GM15510 (cell line): Measurements from ENCODE around the gene C20orf144.

ENCODE experiments used
- POLR2A ChIP-seq: IDR thresholded peaks from 3 replicates; pipeline ENCODE4 v1.6.1; 2011; ENCODE audit warnings: borderline replicate concordance; ENCODE audit not compliant: insufficient read length; ENCODE audit errors: extremely low read depth

Gene C20orf144

DNA sequence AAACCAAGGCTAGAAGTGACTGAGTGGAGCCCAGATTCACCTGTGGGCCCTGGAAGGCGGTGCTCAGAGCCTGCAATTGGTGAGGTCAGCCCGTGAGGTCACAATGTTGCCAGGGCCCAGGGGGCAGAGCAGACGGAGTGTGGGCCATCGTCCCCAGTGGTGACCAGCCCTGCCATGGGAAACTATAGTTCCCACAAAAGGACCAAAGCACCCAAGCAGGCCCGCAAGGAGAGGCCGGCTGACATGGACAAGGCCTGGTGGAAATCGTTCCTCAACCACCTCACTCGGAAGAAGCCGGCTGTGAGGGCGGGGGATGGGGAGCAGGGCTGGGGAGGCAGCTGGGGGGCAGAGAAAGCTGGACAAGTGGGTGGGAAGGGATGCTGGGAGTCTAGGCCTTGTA, at the start of gene C20orf144:
Gene C20orf144, plus strand, starts transcription at position 156 of the 400 bp plus-strand sequence. Its CDS starts 19 bp downstream, at position 175.
- TF ChIP-seq POLR2A, result no peak

DNA sequence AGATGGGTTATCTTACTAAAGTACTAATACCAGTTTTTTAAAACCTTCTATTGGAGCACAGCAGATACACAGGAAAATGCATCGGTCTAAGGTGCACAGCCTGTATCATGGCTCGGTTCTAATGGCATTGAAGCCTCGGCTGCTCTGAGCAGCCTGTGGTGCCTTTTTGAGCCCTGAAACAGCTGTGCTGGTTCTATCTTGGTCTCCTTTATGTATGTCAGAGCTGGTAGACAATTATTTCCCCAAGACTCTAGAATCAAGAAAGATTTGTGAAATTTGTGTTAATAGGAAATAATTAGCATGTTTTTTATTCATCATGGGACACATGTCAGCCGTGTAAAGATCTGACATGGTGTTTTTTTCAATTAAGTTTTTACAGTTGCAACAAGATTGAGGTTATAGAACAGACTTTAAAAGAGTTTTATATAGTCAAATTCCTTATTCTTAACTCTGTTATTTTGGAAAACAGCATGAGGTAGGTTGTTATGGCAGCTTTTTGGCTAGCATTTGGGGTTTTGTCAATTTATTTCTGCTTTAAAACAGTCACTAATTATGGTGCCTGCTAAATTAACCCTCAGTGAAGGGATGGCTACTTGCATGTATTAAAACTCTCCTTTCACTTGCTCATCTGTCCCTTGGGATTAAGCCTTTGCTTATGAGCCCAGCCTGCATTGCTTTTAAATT, 40.3 kb upstream of the C20orf144 start:
- no peak for TF ChIP-seq POLR2A

DNA sequence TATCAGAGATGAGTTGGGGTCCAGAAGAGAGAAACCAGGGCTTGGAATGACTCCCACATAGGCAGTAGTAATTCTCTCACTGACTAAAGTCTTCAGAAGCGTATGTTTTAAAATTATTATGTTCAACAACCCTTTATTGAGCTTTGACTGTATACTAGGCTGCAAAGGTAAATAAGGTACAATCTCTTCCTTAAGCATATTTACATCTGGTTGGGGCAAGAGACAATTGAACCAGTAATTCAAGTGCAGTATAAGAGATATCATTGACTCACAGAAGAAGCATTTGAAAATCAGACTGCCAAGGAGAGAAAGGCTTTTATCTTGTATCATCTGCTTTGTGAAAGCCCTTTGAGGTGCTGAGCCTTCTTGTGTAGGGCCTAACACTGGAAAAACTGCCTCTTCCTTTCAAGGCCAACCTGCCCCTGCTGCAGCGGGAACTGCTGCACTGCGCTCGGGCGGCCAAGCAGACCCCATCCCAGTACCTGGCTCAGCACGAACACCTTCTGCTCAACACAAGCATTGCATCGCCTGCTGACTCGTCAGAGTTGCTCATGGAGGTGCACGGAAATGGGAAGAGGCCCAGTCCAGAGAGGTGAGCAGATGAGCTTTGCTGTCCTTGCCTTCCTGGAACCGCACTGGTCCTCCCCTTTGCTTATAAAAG, 39.3 kb upstream of the C20orf144 start:
- no peak for TF ChIP-seq POLR2A

DNA sequence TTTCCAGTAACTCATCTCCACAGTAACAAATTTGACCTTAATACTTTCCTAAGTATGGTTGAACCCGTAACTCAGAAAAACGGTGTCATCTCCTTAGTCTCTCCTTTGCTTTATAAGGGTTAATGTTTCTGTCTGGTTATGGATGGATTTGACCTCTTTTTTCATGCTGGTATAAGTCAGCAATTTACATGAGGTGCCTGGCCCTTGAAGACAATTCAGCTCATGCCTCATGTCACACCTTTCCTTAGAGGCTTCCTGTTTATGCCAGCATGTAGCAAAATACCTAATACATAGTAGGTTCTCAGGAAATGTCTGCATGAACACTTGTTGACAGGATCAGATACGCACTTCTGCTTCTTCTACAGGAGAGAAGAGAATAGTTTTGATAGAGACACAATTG, 37.7 kb upstream of the C20orf144 start:
- TF ChIP-seq POLR2A, result no peak

DNA sequence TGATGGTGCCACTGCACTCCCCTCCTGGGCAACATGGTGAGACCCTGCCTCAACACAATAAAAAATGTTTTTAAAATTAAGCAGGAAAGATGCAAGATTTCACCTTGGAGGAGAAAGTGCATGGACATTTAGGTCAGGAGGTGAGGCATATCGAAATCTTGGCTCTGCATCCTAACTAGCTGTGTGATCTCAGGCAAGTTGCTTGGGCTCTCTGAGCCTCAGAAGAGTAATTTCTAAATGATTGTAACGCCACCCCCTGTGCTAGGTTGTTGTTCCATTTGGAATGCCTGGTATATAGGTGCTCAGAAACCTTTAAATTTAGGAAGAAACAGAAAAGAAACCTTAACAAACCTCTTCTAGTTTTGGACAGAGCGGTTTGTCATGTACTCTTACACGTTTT, 35.9 kb upstream of the C20orf144 start:
- TF ChIP-seq POLR2A, result no peak

DNA sequence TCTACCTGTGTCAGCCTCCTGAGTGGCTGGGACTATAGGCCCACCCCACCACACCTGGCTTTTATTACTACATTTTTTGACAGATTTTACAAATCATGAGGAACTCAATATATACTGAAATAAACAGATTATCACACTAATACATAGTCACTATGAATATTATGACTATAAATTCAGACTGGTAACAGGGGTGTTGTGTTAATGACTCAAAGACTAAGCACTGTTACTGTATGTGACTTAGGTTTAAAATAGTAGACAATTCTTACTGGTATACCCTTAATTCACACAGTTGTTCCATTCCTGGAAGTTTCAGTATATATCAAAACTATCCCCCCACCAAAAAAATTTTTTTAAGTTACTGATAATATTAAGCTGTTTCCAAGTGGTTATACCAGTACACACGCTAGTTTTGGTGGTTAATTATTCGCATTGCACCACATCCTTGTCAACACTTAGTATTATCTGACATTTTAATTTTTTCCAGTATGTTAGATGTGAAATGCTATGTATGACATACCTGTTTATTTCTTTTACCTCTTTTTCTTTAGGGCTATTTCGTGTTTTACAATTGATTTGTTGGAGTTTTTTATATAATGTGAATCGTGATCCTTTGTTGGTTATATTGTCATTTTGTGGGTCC, 34.4 kb upstream of the C20orf144 start:
- TF ChIP-seq POLR2A, result no peak

DNA sequence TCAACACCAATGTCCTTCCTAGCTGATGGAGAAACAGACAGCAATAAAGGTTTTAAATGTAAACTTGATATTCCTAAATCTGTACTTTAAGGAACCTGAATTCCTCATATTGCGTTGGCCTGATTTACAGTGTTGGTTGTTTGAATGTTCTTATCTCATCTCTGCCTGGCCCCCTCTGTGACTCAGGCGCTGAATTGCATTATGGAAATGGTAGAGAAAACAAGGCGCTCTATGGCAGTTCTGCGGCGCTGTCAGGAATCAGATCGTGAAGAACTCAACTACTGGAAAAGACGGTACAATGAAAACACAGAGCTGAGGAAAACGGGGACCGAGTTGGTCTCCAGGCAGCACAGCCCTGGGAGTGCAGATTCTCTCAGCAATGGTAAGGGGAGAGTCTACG, 32.6 kb upstream of the C20orf144 start:
- no peak for TF ChIP-seq POLR2A

DNA sequence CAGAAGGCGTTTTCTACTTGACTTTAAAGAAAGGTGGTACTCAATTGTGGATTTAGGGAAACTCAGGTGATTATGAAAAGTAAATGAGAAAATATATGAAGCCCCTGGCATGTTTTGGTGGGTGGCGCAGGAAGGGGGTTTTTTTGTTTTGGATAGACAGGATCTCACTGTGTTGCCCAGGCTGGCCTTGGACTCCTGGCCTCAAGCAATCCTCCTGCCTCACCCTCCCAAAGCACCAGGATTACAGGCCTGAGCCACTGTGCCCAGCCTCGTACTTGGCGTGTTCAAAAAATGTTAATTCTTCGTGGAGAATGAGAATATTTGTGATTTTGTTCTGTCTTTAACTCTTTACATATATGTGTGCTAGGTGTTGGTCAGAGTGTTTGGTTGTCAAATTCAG, 32.1 kb upstream of the C20orf144 start:
- no peak for TF ChIP-seq POLR2A

DNA sequence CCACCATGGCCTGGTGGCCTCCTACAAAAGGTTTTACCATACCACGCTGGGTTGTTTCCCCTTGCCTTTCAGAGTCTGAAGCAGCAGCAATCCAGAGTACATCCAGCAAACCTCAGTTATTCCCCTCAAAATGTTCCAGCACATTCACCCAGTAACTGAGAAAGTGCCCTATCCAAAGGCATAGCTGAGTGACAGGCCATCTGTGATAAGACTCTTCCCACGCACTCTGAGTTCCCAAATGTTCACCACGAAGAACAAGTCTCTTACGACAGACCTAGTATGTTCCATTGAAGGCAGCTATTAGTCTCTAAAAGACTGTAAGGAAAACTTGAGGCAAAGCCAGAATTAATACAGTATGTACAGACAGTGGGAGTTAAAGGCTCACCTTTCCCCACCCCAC, 31.6 kb upstream of the C20orf144 start:
- no peak for TF ChIP-seq POLR2A

DNA sequence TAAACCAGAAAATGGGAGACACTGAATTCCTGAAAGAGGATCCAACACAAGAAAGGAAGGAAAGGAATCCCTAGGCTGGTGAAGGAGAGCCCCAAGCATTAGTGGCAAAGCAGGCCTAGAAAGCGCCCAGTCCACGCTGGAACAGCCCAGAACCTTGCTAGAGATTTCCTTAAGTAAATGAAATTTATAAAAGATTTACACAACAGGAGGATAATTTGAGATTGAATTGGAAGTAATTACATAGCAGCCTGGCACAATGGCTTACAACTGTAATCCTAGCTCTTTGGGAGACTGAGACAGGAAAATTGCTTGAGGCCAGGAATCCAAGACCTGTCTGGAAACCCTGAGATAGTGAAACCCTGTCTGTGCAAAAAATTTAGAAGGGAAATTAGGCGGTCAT, 26.8 kb upstream of the C20orf144 start:
- no peak for TF ChIP-seq POLR2A

DNA sequence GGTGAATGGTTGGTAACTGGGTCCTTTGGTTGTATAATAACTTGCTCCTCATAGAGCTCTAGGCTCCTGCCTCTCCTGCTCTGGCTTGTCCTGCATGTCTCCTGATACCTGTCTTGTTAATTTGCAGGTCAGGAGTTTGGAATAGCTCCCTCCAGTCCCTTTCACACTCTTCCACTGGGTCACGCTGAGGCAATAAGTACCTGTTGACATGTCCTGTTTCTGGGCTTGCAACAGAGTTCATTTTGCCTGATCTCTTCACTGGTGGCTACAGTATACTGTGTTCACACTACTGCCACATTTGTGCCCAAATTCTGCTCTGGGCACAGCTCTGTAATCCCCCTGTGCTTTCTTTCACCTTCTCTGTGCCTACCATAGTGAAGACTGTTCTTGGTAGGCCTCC, 25.4 kb upstream of the C20orf144 start:
- TF ChIP-seq POLR2A, result no peak

DNA sequence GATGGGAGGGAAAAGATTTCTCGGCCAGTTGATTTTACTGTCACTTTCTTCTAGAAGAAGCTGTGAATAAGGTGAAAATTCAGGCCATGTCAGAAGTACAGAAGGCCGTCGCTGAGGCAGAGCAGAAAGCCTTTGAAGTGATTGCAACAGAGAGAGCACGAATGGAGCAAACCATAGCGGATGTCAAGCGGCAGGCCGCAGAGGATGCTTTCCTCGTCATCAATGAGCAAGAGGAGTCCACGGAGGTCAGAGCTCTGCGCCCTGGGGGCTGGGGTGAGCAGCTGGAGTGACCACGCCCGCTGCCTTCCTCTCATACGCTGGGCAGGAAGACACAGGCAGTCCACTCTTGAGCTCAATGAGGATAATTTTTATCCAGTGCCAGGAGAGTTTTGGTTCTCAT, 21.8 kb upstream of the C20orf144 start:
- TF ChIP-seq POLR2A, result no peak

DNA sequence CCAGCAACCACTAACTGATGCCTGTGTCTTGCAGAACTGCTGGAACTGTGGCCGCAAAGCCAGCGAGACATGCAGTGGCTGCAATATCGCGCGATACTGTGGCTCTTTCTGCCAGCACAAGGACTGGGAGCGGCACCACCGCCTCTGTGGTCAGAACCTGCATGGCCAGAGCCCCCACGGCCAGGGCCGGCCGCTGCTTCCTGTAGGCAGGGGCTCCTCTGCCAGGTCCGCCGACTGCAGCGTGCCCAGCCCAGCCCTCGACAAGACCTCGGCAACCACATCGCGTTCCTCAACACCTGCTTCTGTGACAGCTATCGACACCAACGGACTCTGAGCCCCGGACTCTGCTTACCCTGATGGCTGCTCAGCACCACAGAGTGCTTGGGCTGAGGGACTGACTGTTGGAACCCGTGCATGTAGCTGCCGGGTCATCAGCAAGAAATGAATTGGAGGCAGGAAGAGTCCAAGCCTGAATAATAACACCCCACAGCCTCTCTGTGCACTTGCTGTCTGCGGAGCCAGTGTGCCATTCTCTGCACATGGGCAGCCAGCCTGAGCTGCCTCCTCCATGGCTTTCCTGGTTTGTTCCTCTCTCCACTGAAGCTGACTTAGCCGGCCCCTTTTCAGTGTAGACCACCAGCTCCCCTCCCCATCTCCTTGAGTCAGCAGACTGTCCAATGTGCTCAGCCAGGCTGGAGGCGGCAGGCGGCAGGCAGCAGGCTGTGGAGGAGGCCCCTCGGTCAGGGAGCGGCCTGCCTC, 17.6 kb upstream of the C20orf144 start:
- TF ChIP-seq POLR2A, result no peak

DNA sequence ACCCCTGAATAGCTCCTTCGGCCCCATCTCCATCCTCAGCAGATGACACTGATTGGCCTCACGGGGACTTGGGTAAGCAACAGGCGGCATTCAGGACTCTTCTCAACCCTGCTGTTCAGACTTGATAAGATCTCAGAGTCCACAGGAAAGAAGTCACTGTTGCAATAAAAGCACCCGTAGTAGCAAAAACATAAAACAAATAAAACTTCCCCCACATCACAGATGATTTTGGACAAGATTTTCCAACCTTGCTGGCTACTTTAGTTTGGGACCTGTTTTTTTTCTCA, 17.1 kb upstream of the C20orf144 start:
- TF ChIP-seq POLR2A, result no peak

DNA sequence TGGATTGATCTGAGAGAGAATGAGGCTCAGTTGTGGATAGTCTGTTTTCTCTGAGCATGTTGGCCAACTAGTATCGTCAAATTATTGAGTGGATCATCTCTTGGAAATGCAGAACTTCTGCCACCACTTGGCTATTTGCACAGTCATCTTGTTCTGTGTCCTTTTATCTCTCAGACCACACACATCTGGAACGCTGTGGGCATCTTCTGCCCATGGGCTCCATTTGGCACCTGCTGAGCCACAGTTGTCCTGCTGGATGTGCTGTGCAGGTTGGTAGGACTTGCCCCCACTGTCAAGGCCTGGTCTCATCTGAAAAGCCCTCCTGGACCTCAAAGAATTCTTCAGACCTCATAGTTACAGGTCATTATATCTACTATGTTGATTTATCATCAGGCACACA, 16.7 kb upstream of the C20orf144 start:
- TF ChIP-seq POLR2A, result no peak
